Mesothelial cell of epicardium (in vitro differentiated cells): ENCODE results near the gene GNPTAB. TPM values are rescaled to one million over a fixed set of nuclear protein-coding genes. Genes with fewer than 3 reads are reported as not detected.

Source experiments
- DNase-seq, 2 experiments: peaks; one replicate each; pipeline ENCODE4 v3.0.0; 2021; ENCODE audit warnings: low spot score in 2 of 2; ENCODE audit not compliant: unreplicated experiment in 2 of 2
- H3K27ac Mint-ChIP-seq: 2 replicates; pipeline ENCODE4 v1.8.0; 2021; ENCODE audit warnings: mixed read lengths
- H3K27me3 Mint-ChIP-seq: 2 replicates; pipeline ENCODE4 v1.8.0; 2021; ENCODE audit warnings: low read depth, mixed read lengths
- H3K36me3 Mint-ChIP-seq: 2 replicates; pipeline ENCODE4 v1.8.0; 2021; ENCODE audit warnings: mixed read lengths
- H3K4me1 Mint-ChIP-seq: 2 replicates; pipeline ENCODE4 v1.8.0; 2021; ENCODE audit warnings: mixed read lengths
- H3K4me3 Mint-ChIP-seq: 2 replicates; pipeline ENCODE4 v1.8.0; 2021; ENCODE audit warnings: mild to moderate bottlenecking, moderate library complexity, mixed read lengths
- H3K9me3 Mint-ChIP-seq: 2 replicates; pipeline ENCODE4 v1.8.0; 2021; ENCODE audit warnings: mixed read lengths
- CTCF ChIP-seq: fragments of 200-600 bp; sonication (generic); IDR thresholded peaks from one replicate; pipeline ENCODE4 v1.5.0; 2021; ENCODE audit warnings: antibody characterized with exemption; ENCODE audit not compliant: unreplicated experiment
- total RNA-seq: library from RNA; stranded (reverse); gene quantifications from 3 replicates; pipeline ENCODE4 v1.2.1, GENCODE V29; 2021

The GNPTAB gene
- total RNA-seq, 1 donor from 2014 or later: 35.9 TPM

DNA sequence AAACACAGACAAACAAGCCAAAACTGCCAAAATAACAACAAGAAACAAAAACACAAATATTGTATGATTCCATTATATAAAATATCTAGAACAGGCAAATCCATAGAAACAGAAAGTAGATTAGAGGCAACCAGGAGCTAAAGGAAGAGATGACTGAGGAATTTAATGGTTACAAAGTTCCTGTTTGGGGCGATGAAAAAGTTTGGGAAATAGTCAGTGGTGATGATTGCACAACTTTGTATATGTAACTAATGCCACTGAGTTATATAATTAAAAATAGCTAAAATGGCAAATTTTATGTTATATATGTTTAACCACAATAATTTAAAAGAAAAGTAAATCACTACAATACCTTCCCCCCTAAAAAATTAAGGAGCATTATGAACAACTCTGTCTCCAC lies 24.5 kb downstream of the GNPTAB start:
- no peaks in the 10 kb centered on the region for H3K4me1 Mint-ChIP-seq
- H3K27ac Mint-ChIP-seq: no peak overlapping the region
- H3K9me3 Mint-ChIP-seq: no peaks in the 10 kb centered on the region
- H3K27me3 Mint-ChIP-seq: no peaks in the 10 kb centered on the region
- DNase-seq: no peak
- TF ChIP-seq CTCF: no peak
- peaks cover 4% of the 10 kb centered on the region for H3K36me3 Mint-ChIP-seq
- H3K4me3 Mint-ChIP-seq: no peak overlapping the region

DNA sequence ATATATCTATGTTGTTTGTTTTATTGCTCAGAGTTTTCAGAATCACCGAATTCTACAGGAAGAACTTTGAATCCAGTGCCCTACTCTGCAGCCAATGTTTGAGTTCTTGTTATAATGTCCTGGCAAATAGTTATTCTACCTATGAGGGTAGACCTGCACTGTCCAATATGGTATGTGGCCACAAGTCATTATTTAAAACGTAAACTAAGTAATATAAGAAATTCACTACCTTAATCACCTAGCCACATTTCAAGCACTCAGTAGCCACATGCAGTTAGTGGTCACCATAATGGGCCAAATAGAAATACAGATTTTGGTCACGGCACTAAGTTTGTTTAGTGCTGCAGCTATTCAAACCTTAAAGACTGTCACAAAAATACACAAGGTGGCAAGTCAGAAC lies 26.4 kb downstream of the GNPTAB start:
- Mint-ChIP-seq H3K27ac (no peak overlapping the region), H3K27me3 (no peaks in the 10 kb centered on the region)

GRCh38 chr12:101803978-101804377 lies 26.8 kb downstream of the GNPTAB start:
- TF ChIP-seq CTCF: no peak
- DNase-seq: no peak
- Mint-ChIP-seq H3K4me3 (no peak overlapping the region), H3K27me3 (no peaks in the 10 kb centered on the region), H3K9me3 (no peaks in the 10 kb centered on the region), H3K36me3 (peaks cover 4% of the 10 kb centered on the region), H3K27ac (no peak overlapping the region), H3K4me1 (peaks cover 3% of the 10 kb centered on the region)

More for the DNA sequence above, 26.4 kb downstream of the GNPTAB start:
- H3K36me3 Mint-ChIP-seq: peaks cover 4% of the 10 kb centered on the region
- DNase-seq: no peak
- no peaks in the 10 kb centered on the region for H3K4me1 Mint-ChIP-seq
- H3K9me3 Mint-ChIP-seq: no peaks in the 10 kb centered on the region
- H3K4me3 Mint-ChIP-seq: no peak overlapping the region
- no peak for TF ChIP-seq CTCF

GRCh38 chr12:101802486-101802885 lies 28.3 kb downstream of the GNPTAB start:
- DNase-seq: no peak
- Mint-ChIP-seq H3K4me1 (peaks cover 3% of the 10 kb centered on the region), H3K4me3 (no peak overlapping the region), H3K9me3 (no peaks in the 10 kb centered on the region), H3K27me3 (no peaks in the 10 kb centered on the region), H3K36me3 (no peaks in the 10 kb centered on the region), H3K27ac (no peak overlapping the region)
- TF ChIP-seq CTCF: no peak

- Mint-ChIP-seq H3K4me1 (peaks cover 3% of the 10 kb centered on the region), H3K27me3 (no peaks in the 10 kb centered on the region), H3K27ac (no peak overlapping the region), H3K36me3 (no peaks in the 10 kb centered on the region), H3K4me3 (no peak overlapping the region), H3K9me3 (no peaks in the 10 kb centered on the region)
- DNase-seq: no peak
- TF ChIP-seq CTCF: no peak
Observed at GRCh38 chr12:101799774-101800173, 31.0 kb downstream of the GNPTAB start.

- Mint-ChIP-seq H3K4me3 (no peak overlapping the region), H3K36me3 (no peaks in the 10 kb centered on the region)
- TF ChIP-seq CTCF: no peak
Observed at GRCh38 chr12:101795786-101796185, 35.0 kb downstream of the GNPTAB start.

More at GRCh38 chr12:101795786-101796185, 35.0 kb downstream of the GNPTAB start:
- H3K4me1 Mint-ChIP-seq: peaks cover 3% of the 10 kb centered on the region
- H3K9me3 Mint-ChIP-seq: no peaks in the 10 kb centered on the region
- no peaks in the 10 kb centered on the region for H3K27me3 Mint-ChIP-seq
- no peak for DNase-seq
- no peak overlapping the region for H3K27ac Mint-ChIP-seq
